ENCODE results near the gene LCN12.

DNA sequence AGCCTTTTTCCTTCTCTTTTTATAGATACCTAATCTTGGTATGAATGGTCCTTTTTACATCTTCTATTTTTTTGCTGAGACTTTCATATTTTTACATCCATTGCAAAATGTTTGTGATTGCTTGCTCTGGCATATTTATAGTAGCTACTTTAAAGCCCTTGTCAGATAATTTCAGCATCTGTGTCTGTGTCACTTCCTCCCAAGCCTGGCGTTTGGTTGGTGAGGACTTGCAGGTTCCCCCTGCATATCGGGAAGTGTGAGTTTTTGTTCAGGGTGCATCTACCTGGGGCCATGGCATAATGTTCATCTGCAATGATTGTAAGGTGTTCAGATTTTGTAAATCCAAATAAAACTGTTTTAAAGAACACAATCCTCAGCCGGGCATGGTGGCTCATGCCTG, 16.4 kb upstream of the LCN12 start:
- no peak for TF ChIP-seq POLR2A (IDR thresholded peaks at IDR 0.05)
- TF ChIP-seq, protein P1, sequence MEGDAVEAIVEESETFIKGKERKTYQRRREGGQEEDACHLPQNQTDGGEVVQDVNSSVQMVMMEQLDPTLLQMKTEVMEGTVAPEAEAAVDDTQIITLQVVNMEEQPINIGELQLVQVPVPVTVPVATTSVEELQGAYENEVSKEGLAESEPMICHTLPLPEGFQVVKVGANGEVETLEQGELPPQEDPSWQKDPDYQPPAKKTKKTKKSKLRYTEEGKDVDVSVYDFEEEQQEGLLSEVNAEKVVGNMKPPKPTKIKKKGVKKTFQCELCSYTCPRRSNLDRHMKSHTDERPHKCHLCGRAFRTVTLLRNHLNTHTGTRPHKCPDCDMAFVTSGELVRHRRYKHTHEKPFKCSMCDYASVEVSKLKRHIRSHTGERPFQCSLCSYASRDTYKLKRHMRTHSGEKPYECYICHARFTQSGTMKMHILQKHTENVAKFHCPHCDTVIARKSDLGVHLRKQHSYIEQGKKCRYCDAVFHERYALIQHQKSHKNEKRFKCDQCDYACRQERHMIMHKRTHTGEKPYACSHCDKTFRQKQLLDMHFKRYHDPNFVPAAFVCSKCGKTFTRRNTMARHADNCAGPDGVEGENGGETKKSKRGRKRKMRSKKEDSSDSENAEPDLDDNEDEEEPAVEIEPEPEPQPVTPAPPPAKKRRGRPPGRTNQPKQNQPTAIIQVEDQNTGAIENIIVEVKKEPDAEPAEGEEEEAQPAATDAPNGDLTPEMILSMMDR (IDR thresholded peaks at IDR 0.05): no peak

All from vagina (tissue), 2 donors.